RWPE2 (cell line): ENCODE data around the gene COPZ2.

Source experiments
- ATAC-seq: fragments of 200-7000 bp; cut with Tn5 transposase; 3 replicates; pipeline ENCODE4 v1.9.1; 2021; ENCODE audit warnings: low read depth
- DNase-seq: peaks from one replicate; pipeline ENCODE4 v3.0.0-alpha.2; 2020; ENCODE audit warnings: low spot score
- H3K27ac ChIP-seq: fragments of 450-650 bp; 2 replicates; pipeline ENCODE4 v1.5.1; 2017; ENCODE audit warnings: mild to moderate bottlenecking; ENCODE audit not compliant: poor library complexity, severe bottlenecking
- H3K27me3 ChIP-seq: fragments of 250-450 bp; sonication (Bioruptor Pico); 2 replicates; pipeline ENCODE4 v1.5.1; 2021; ENCODE audit warnings: mild to moderate bottlenecking, moderate library complexity; ENCODE audit not compliant: insufficient read depth, poor library complexity, severe bottlenecking
- H3K36me3 ChIP-seq: fragments of 250-450 bp; sonication (Bioruptor Pico); 2 replicates; pipeline ENCODE4 v1.5.1; 2020; ENCODE audit warnings: low read depth, mild to moderate bottlenecking, moderate library complexity
- H3K4me1 ChIP-seq: fragments of 250-450 bp; sonication (Bioruptor Pico); 2 replicates; pipeline ENCODE4 v1.5.1; 2021; ENCODE audit warnings: mild to moderate bottlenecking, moderate library complexity; ENCODE audit not compliant: insufficient read depth, poor library complexity, severe bottlenecking
- H3K4me3 ChIP-seq: fragments of 250-450 bp; sonication (Bioruptor Pico); 2 replicates; pipeline ENCODE4 v1.5.1; 2021; ENCODE audit warnings: mild to moderate bottlenecking, moderate library complexity; ENCODE audit not compliant: severe bottlenecking
- H3K9me3 ChIP-seq: fragments of 250-450 bp; sonication (Bioruptor Pico); 2 replicates; pipeline ENCODE4 v1.5.1; 2021; ENCODE audit warnings: mild to moderate bottlenecking, moderate library complexity; ENCODE audit not compliant: severe bottlenecking
- TF ChIP-seq, protein P1 (sequence below): fragments of 450-650 bp; IDR thresholded peaks from one replicate; pipeline ENCODE4 v1.5.1; 2017; ENCODE audit warnings: mild to moderate bottlenecking, moderate library complexity; ENCODE audit not compliant: poor library complexity, severe bottlenecking

Gene COPZ2

DNA sequence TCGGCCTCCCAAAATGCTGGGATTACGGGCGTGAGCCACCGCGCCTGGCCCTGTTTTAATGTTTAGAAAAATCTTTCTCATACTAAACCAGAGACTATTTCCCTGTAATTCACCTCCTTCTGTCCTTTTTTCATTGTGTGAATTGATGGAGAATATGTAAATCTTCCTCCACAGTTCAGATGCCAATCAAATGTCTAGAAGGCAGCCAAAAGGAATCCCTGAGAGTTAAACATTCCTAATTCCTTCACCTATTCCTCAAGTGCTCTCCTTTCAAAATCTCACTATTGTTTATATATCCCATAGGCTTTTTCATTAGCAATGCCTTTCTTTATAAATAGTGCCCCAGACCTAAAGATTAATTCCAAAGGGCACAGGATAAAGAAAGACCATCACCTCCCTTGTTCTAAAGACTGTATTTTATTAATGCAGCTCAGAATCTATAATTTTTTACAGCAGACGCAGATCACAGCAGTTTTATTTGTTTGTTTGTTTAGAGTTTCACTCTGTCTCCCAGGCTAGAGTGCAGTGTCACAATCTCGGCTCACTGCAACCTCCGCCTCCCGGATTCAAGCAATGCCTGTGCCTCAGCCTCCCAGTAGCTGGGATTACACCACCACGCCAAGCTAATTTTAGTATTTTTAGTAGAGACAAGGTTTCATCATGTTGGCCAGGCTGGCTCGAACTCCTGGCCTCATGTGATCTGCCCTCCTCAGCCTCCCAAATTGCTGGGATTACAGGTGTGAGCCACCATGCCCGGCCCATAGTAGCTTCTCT, 30.5 kb downstream of the COPZ2 start:
- no peaks in the 10 kb centered on the region for H3K36me3 ChIP-seq
- no peaks in the 10 kb centered on the region for H3K9me3 ChIP-seq
- H3K4me1 ChIP-seq = peaks cover 18% of the 10 kb centered on the region
- DNase-seq (no peak), ATAC-seq (no peak)
- H3K27ac ChIP-seq = no peak overlapping the region
- TF ChIP-seq, protein P1, sequence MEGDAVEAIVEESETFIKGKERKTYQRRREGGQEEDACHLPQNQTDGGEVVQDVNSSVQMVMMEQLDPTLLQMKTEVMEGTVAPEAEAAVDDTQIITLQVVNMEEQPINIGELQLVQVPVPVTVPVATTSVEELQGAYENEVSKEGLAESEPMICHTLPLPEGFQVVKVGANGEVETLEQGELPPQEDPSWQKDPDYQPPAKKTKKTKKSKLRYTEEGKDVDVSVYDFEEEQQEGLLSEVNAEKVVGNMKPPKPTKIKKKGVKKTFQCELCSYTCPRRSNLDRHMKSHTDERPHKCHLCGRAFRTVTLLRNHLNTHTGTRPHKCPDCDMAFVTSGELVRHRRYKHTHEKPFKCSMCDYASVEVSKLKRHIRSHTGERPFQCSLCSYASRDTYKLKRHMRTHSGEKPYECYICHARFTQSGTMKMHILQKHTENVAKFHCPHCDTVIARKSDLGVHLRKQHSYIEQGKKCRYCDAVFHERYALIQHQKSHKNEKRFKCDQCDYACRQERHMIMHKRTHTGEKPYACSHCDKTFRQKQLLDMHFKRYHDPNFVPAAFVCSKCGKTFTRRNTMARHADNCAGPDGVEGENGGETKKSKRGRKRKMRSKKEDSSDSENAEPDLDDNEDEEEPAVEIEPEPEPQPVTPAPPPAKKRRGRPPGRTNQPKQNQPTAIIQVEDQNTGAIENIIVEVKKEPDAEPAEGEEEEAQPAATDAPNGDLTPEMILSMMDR = no peak
- H3K27me3 ChIP-seq = no peaks in the 10 kb centered on the region
- H3K4me3 ChIP-seq = no peak overlapping the region

- no peaks in the 10 kb centered on the region for H3K27me3 ChIP-seq
- H3K4me3 ChIP-seq = no peak overlapping the region
- H3K9me3 ChIP-seq = no peaks in the 10 kb centered on the region
- peaks cover 19% of the 10 kb centered on the region for H3K4me1 ChIP-seq
- DNase-seq = no peak
- TF ChIP-seq, protein P1 = no peak
- no peak for ATAC-seq
- H3K27ac ChIP-seq = no peak overlapping the region
- H3K36me3 ChIP-seq = no peaks in the 10 kb centered on the region
Measured at GRCh38 chr17:48004983-48005382, 32.6 kb downstream of the COPZ2 start.

DNA sequence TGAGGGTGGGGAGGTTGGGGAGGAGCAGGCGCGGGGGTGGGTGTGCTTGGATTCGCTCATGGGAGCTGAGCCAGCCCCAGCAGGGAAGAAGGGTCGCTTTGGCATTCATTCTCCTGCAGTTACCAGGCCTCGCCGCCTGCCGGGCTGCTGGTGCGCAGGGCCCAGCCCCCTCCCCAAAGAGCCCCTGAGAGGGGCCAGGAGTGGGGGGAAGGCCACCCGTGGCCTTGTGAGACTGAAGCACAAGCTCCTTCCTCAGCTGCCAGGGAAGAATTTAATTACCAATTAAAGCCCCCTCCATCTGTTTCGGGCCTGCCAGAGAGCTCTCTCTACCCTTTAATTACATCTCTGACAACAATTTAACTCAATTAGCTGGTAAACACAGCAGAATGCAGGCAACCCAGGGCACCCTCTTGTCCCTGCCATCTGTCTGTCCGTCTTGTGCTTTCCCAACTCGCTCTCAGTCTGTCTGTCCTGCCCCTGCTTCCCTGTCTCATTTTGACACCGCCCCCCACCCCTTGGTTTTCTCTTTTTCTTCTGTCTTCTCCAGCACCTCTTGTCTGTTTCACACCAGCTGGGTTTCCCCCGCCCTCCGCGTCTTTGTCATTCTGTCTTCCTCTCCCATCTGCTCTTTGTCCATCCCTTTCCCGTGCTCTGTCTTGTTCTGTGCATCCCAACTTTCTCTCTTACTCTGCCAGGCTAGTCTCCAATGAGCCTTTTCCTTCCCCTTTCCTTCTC, 34.0 kb downstream of the COPZ2 start:
- DNase-seq = no peak
- ATAC-seq = no peak
- no peaks in the 10 kb centered on the region for H3K9me3 ChIP-seq
- peaks cover 19% of the 10 kb centered on the region for H3K4me1 ChIP-seq
- TF ChIP-seq, protein P1 = no peak
- H3K27ac ChIP-seq = peak overlapping the region; percentile 71
- H3K27me3 ChIP-seq = no peaks in the 10 kb centered on the region
- H3K4me3 ChIP-seq = no peak overlapping the region
- H3K36me3 ChIP-seq = no peaks in the 10 kb centered on the region

DNA sequence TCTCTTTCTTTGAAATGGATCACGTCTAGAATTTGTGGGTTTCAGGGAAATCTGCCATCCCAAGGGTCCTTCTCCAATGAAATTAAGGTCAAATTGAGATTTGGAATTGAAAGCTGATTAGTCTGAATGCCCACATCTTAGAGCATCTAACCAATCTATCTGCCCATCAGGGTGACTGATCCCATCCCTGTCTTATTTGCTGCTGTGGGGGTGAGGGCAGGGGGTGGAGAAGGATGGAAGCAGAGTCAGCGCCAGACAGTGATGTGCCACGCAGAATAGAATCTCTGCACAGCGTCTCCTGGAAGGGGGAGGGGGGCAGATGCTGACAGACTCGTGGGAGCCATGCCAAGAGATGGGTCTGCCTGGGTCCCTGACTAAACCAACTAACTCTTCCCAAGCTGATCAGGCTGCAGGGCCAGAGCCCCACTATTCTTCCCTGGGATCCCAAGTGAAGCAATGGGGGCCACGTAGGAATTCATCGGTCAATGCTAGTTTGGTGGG, 34.6 kb downstream of the COPZ2 start:
- peaks cover 19% of the 10 kb centered on the region for H3K4me1 ChIP-seq
- no peaks in the 10 kb centered on the region for H3K36me3 ChIP-seq
- no peaks in the 10 kb centered on the region for H3K9me3 ChIP-seq
- H3K27me3 ChIP-seq = no peaks in the 10 kb centered on the region
- DNase-seq (no peak), ATAC-seq (no peak)
- peak overlapping the region; percentile 71 for H3K27ac ChIP-seq
- TF ChIP-seq, protein P1 = no peak
- no peak overlapping the region for H3K4me3 ChIP-seq
